NT2/D1 (cell line): ENCODE results near the gene FN1.

Experiments
- DNase-seq: peaks from one replicate; pipeline ENCODE4 v3.0.0-alpha.2; 2011; ENCODE audit warnings: low read depth, low spot score
- H3K27me3 ChIP-seq: 2 replicates; pipeline ENCODE4 v1.6.0; 2011; ENCODE audit warnings: mild to moderate bottlenecking; ENCODE audit not compliant: insufficient read length, insufficient read depth
- H3K36me3 ChIP-seq: 2 replicates; pipeline ENCODE4 v1.6.1; 2011; ENCODE audit warnings: mild to moderate bottlenecking, low read length, mixed read lengths; ENCODE audit not compliant: insufficient read depth, insufficient read length
- H3K4me1 ChIP-seq: 2 replicates; pipeline ENCODE4 v1.5.1; 2011; ENCODE audit not compliant: insufficient read depth, insufficient read length
- H3K4me3 ChIP-seq: 2 replicates; pipeline ENCODE4 v1.5.1; 2011; ENCODE audit warnings: low read depth; ENCODE audit not compliant: insufficient read length
- H3K9ac ChIP-seq: 2 replicates; pipeline ENCODE4 v1.6.0; 2011; ENCODE audit warnings: low read depth; ENCODE audit not compliant: insufficient read length
- H3K9me3 ChIP-seq: 2 replicates; pipeline ENCODE4 v1.5.1; 2011; ENCODE audit warnings: mild to moderate bottlenecking, low read length; ENCODE audit not compliant: insufficient read depth
- SUZ12 ChIP-seq: IDR thresholded peaks from 2 replicates; pipeline ENCODE4 v1.6.1; 2011; ENCODE audit not compliant: insufficient read length, insufficient read depth; ENCODE audit errors: extremely low read depth
- YY1 ChIP-seq: IDR thresholded peaks from 2 replicates; pipeline ENCODE4 v1.6.1; 2011; ENCODE audit not compliant: insufficient read length, insufficient read depth
- ZNF274 ChIP-seq: IDR thresholded peaks from 2 replicates; pipeline ENCODE4 v1.6.1; 2011; ENCODE audit warnings: mild to moderate bottlenecking, low read depth, low read length

Gene FN1

GRCh38 chr2:215421859-215422461, 13.9 kb downstream of the FN1 start:
- Histone ChIP-seq H3K9me3 (no peaks in the 10 kb centered on the region), H3K36me3 (peaks cover 92% of the 10 kb centered on the region), H3K27me3 (no peaks in the 10 kb centered on the region), H3K4me1 (no peaks in the 10 kb centered on the region), H3K9ac (no peak overlapping the region), H3K4me3 (no peak overlapping the region)
- no peak for DNase-seq
- TF ChIP-seq SUZ12 (no peak), YY1 (no peak), ZNF274 (no peak)

- no peak for TF ChIP-seq YY1
- no peak for TF ChIP-seq SUZ12
- no peak for TF ChIP-seq ZNF274
- Histone ChIP-seq H3K4me1 (no peaks in the 10 kb centered on the region), H3K4me3 (no peak overlapping the region), H3K27me3 (no peaks in the 10 kb centered on the region), H3K9me3 (no peaks in the 10 kb centered on the region), H3K9ac (no peak overlapping the region), H3K36me3 (peaks cover 90% of the 10 kb centered on the region)
- no peak for DNase-seq
Measured at GRCh38 chr2:215420471-215420935, 15.4 kb downstream of the FN1 start.

GRCh38 chr2:215419769-215420470, 15.9 kb downstream of the FN1 start:
- TF ChIP-seq ZNF274 = no peak
- no peak for TF ChIP-seq SUZ12
- TF ChIP-seq YY1 = no peak
- H3K4me3 ChIP-seq = no peak overlapping the region
- DNase-seq = no peak
- no peaks in the 10 kb centered on the region for H3K9me3 ChIP-seq
- H3K36me3 ChIP-seq = peaks cover 90% of the 10 kb centered on the region
- H3K27me3 ChIP-seq = no peaks in the 10 kb centered on the region
- no peaks in the 10 kb centered on the region for H3K4me1 ChIP-seq
- H3K9ac ChIP-seq = no peak overlapping the region

- TF ChIP-seq ZNF274 (no peak), SUZ12 (no peak), YY1 (no peak)
- Histone ChIP-seq H3K4me3 (no peak overlapping the region), H3K4me1 (no peaks in the 10 kb centered on the region), H3K36me3 (peaks cover 89% of the 10 kb centered on the region), H3K9me3 (no peaks in the 10 kb centered on the region), H3K9ac (no peak overlapping the region), H3K27me3 (no peaks in the 10 kb centered on the region)
- DNase-seq = no peak
Measured at GRCh38 chr2:215419113-215419512, 16.8 kb downstream of the FN1 start.

GRCh38 chr2:215418064-215418963, 17.6 kb downstream of the FN1 start:
- Histone ChIP-seq H3K4me1 (no peaks in the 10 kb centered on the region), H3K9me3 (no peaks in the 10 kb centered on the region), H3K36me3 (peaks cover 87% of the 10 kb centered on the region), H3K27me3 (no peaks in the 10 kb centered on the region), H3K9ac (no peak overlapping the region), H3K4me3 (no peak overlapping the region)
- no peak for DNase-seq
- TF ChIP-seq ZNF274 (no peak), YY1 (no peak), SUZ12 (no peak)

DNA sequence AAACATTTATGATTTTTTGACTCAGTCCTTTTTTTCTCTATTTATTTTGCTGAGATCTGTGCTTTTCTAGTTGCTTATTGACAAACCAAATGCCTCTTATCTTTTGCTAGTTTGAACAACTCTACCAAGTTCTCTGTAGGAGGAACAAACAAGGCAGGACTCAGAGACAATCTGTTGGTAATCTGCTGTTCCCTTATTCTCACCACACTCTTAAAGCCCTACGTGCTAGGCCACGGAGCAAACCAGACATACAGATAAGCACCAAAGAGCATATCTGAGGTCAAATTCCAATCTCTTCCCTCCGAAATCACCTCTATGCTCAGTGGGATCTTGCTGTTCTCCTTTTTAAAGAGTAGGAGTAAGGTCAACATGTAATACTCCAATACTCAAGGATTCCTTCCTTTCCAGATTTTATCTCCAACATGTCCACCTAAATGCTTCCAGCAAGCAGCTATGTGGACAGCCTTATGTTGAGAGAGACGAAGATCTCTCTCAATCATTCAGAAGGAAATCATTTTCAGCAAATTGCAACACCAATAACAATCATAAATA, 18.4 kb downstream of the FN1 start:
- Histone ChIP-seq H3K4me3 (no peak overlapping the region), H3K4me1 (no peaks in the 10 kb centered on the region), H3K9ac (no peak overlapping the region), H3K9me3 (no peaks in the 10 kb centered on the region), H3K27me3 (no peaks in the 10 kb centered on the region), H3K36me3 (peaks cover 87% of the 10 kb centered on the region)
- no peak for DNase-seq
- TF ChIP-seq ZNF274 = no peak
- no peak for TF ChIP-seq YY1
- no peak for TF ChIP-seq SUZ12

DNA sequence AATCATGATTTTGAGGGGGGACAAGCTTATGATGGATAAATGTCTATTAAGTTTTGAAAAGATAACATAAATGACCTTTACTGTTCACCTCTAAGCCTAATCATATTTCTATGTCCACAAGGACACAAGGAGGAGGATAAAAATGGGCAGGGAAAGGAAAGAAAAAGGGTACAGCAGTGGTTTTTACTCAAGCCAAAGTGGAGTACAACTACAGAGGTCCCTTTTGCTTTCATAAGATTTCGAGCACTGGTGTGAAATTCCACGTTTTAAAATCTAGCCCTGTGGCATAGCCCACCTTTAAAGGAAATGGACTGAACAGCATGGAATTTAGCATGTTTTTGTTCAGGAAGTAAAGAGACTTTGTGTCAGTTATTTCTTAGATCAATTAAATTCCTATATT, 19.2 kb downstream of the FN1 start:
- DNase-seq = no peak
- Histone ChIP-seq H3K9me3 (no peaks in the 10 kb centered on the region), H3K9ac (no peak overlapping the region), H3K4me1 (no peaks in the 10 kb centered on the region), H3K4me3 (no peak overlapping the region), H3K27me3 (no peaks in the 10 kb centered on the region), H3K36me3 (peaks cover 84% of the 10 kb centered on the region)
- no peak for TF ChIP-seq YY1
- TF ChIP-seq SUZ12 = no peak
- no peak for TF ChIP-seq ZNF274
